H1 (cell line): ENCODE data around the gene C1orf174. TPM values are rescaled to one million over a fixed set of nuclear protein-coding genes. Genes with fewer than 3 reads are reported as not detected.

ENCODE experiments used
- BACH1 ChIP-seq: IDR thresholded peaks from 2 replicates; pipeline ENCODE4 v1.6.1; 2012; ENCODE audit warnings: low read length, improper control_type of control experiment
- BRCA1 ChIP-seq: IDR thresholded peaks from 2 replicates; pipeline ENCODE4 v1.6.1; 2012; ENCODE audit warnings: low read depth, low read length, improper control_type of control experiment
- CBX8 ChIP-seq: fragments of 300-800, 300-1000 bp; sonication (generic); IDR thresholded peaks from 2 replicates; pipeline ENCODE4 v1.7.1; 2016; ENCODE audit warnings: low read depth, low read length, borderline replicate concordance
- CEBPB ChIP-seq: IDR thresholded peaks from 2 replicates; pipeline ENCODE4 v1.6.1; 2012; ENCODE audit warnings: low read depth, low read length
- CHD7 ChIP-seq: fragments of 300-600 bp; sonication (generic); IDR thresholded peaks from 2 replicates; pipeline ENCODE4 v1.7.1; 2012; ENCODE audit warnings: low read length, moderate library complexity, mild to moderate bottlenecking, inconsistent platforms; ENCODE audit not compliant: insufficient replicate concordance
- GABPA ChIP-seq: IDR thresholded peaks from 2 replicates; pipeline ENCODE4 v1.6.1; 2011; ENCODE audit warnings: mild to moderate bottlenecking, low read length, moderate library complexity, borderline replicate concordance; ENCODE audit not compliant: insufficient read depth
- SIN3A ChIP-seq, 2 experiments: IDR thresholded peaks in 1 of 2; conservative IDR thresholded peaks in 1 of 2; 2 replicates each; pipeline ENCODE4 v1.6.1; 2011 to 2012; ENCODE audit warnings: low read length in 2 of 2, improper control_type of control experiment in 1 of 2, low read depth in 1 of 2, mild to moderate bottlenecking in 1 of 2
- SUZ12 ChIP-seq: fragments of 200-600 bp; sonication (generic); IDR thresholded peaks from 2 replicates; pipeline ENCODE4 v1.6.1; 2012; ENCODE audit warnings: mild to moderate bottlenecking, inconsistent platforms, low read length, moderate library complexity, mixed read lengths
- YY1 ChIP-seq: IDR thresholded peaks from 2 replicates; pipeline ENCODE4 v1.6.1; 2011; ENCODE audit warnings: low read depth, mild to moderate bottlenecking, low read length
- ZNF274 ChIP-seq: IDR thresholded peaks from 2 replicates; pipeline ENCODE4 v1.7.0; 2012; ENCODE audit warnings: low read length, borderline replicate concordance; ENCODE audit errors: extremely low read depth
- polyA plus RNA-seq, 7 experiments: library from polyadenylated mRNA; depleted of rRNA in 3 of 7; stranded (reverse) in 5 of 7; unstranded in 2 of 7; fragments of >200 nt in 5 of 7; fragments of 200-250 nt in 2 of 7; gene quantifications; 1 replicate in 5 of 7; 2 replicates in 1 of 7; 4 replicates in 1 of 7; pipeline versions ENCODE4 v1.2.1 to v1.2.3, GENCODE V29; 2011 to 2013; ENCODE audit warnings: missing spikeins in 2 of 7, mixed read lengths in 2 of 7
- total RNA-seq: library from RNA; stranded (reverse); fragmentation: NEBNext Ultra II Directional; extraction: Animal tissue kit (Norgen Biotek cat#: 25700); gene quantifications from 2 replicates; pipeline ENCODE4 v1.2.1, GENCODE V29; 2021

The C1orf174 gene
- total and polyA plus RNA-seq, 2 of the 8 experiments (the other 6 are each of a cell fraction or from before 2014, with no cell fraction given) = 28.4 to 32.4 TPM

- TF ChIP-seq CHD7 = no peak
- TF ChIP-seq ZNF274 = no peak
- no peak for TF ChIP-seq SUZ12
- TF ChIP-seq YY1 = no peak
- TF ChIP-seq BRCA1 = no peak
- no peak for TF ChIP-seq BACH1
- TF ChIP-seq CBX8 = no peak
- TF ChIP-seq GABPA = no peak
- TF ChIP-seq CEBPB = no peak
- TF ChIP-seq SIN3A (conservative IDR thresholded peaks at IDR 0.05 in 1 of 2, IDR thresholded peaks at IDR 0.05 in 1 of 2; ENCODE audit: low read depth in 1 of 2, low read length in 2 of 2) = no peak
These were observed 46.1 kb upstream of the C1orf174 start (continued) for GRCh38 chr1:3945916-3946840.
